ENCODE data around the gene ATP10D.

GRCh38 chr4:47525154-47525819, 40.2 kb downstream of the ATP10D start:
- TF ChIP-seq CTCF (IDR thresholded peaks at IDR 0.05): no peak
- TF ChIP-seq POLR2A (IDR thresholded peaks at IDR 0.05): no peak
